ENCODE results near the gene LRRC52.

The LRRC52 gene

GRCh38 chr1:165549973-165550372 lies 6.2 kb downstream of the LRRC52 start:
- DNase-seq (ENCODE audit: low read depth): no peak
- H3K4me3 ChIP-seq (ENCODE audit: low read depth, low read length): no peak overlapping the region
- TF ChIP-seq, protein P1, sequence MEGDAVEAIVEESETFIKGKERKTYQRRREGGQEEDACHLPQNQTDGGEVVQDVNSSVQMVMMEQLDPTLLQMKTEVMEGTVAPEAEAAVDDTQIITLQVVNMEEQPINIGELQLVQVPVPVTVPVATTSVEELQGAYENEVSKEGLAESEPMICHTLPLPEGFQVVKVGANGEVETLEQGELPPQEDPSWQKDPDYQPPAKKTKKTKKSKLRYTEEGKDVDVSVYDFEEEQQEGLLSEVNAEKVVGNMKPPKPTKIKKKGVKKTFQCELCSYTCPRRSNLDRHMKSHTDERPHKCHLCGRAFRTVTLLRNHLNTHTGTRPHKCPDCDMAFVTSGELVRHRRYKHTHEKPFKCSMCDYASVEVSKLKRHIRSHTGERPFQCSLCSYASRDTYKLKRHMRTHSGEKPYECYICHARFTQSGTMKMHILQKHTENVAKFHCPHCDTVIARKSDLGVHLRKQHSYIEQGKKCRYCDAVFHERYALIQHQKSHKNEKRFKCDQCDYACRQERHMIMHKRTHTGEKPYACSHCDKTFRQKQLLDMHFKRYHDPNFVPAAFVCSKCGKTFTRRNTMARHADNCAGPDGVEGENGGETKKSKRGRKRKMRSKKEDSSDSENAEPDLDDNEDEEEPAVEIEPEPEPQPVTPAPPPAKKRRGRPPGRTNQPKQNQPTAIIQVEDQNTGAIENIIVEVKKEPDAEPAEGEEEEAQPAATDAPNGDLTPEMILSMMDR (conservative IDR thresholded peaks at IDR 0.05; ENCODE audit: low read depth, low read length): no peak

DNA sequence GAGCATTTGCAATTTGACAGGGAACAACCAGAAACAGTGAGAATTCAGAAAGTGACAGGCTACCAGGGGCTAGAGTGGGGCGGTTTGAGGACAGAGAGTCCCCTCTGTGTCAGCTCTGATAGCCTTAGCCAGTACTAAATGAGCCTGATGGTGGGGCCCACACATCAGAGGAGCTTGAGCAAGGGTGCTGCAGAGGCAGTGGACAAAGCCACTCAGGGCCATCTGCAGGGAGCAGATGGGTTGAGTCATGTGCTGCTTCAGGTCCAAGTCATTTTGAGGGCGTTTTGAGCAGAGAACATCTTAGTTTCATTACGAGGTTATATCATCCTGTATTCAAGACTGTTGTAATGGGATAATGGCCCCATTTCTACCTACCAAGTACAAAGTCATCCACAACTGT lies 7.7 kb downstream of the LRRC52 start:
- H3K4me3 ChIP-seq (ENCODE audit: low read depth, low read length): no peak overlapping the region
- DNase-seq (ENCODE audit: low read depth): no peak
- TF ChIP-seq, protein P1 (conservative IDR thresholded peaks at IDR 0.05; ENCODE audit: low read depth, low read length): no peak

DNA sequence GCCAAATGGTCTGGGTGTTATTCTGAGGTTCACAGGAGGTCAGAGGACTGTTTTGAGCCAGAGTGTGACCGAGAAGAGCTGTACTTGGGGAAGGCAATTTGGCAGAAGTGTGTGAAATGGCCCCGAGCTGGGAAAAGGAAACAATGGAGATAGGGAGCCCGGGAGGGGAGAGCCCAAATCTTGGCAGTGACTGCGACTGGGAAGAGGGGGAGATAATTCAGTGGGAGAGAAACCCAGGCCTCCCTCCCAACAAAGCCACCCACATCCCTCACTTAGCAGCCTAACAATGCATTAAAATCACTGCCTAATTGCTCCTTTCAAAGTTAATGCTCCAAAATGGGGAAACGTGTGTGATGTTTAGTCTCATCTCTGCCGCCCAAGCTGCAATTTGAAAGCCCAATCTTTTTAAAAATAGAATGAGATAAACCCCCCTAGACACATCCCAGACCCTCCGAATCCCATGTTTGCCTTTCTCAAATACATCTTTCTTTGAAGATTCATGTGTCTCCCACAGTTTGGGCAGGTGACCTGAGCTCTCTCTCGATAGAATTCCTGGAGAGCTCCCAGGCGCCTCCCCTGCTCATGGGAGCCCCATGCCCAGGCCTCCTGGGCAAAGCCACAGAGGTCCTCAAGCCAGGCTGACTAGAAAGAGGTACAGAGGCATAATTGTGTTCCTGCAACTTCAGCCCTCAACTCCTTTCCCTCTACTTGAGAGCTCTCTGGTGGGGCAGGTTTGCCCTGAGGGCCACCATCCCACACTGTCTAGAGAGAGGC lies 17.3 kb downstream of the LRRC52 start:
- TF ChIP-seq, protein P1 (conservative IDR thresholded peaks at IDR 0.05; ENCODE audit: low read depth, low read length): no peak
- DNase-seq (ENCODE audit: low read depth): no peak
- H3K4me3 ChIP-seq (ENCODE audit: low read depth, low read length): no peak overlapping the region

DNA sequence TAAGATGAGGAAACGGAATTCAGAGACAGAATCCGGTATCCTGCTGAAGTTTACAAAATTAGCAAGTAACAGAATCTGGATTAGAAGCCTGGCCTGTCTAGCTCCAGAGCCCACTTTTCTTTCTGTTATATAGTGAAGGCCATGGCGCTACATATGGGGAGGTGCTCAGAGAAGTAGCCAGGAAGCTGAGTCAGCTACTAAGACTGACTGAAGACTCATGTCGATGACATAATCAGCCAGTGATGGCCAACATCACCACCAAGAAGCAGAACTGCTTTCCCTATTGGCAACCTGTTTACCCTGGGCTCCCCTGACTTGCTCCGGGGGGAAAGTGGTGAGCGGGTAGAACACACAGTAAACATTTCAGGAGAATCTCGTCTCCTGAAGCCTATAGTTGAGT lies 18.8 kb downstream of the LRRC52 start:
- no peak overlapping the region for H3K4me3 ChIP-seq (ENCODE audit: low read depth, low read length)
- TF ChIP-seq, protein P1 (conservative IDR thresholded peaks at IDR 0.05; ENCODE audit: low read depth, low read length): no peak
- DNase-seq (ENCODE audit: low read depth): no peak

GRCh38 chr1:165563551-165563950 lies 19.8 kb downstream of the LRRC52 start:
- H3K4me3 ChIP-seq (ENCODE audit: low read depth, low read length): no peak overlapping the region
- no peak for DNase-seq (ENCODE audit: low read depth)
- TF ChIP-seq, protein P1 (conservative IDR thresholded peaks at IDR 0.05; ENCODE audit: low read depth, low read length): no peak

- H3K4me3 ChIP-seq (ENCODE audit: low read depth, low read length): no peak overlapping the region
- TF ChIP-seq, protein P1 (conservative IDR thresholded peaks at IDR 0.05; ENCODE audit: low read depth, low read length): no peak
- no peak for DNase-seq (ENCODE audit: low read depth)
Measured at GRCh38 chr1:165564561-165564960, 20.8 kb downstream of the LRRC52 start.
